GM12874 (cell line): ENCODE results near the gene SUSD5.

ENCODE experiments used
- TF ChIP-seq, protein P1 (sequence below): IDR thresholded peaks from 2 replicates; pipeline ENCODE4 v1.5.1; 2011; ENCODE audit warnings: low read depth, mild to moderate bottlenecking, control low read depth, low read length, moderate library complexity; ENCODE audit not compliant: insufficient read depth

Gene SUSD5

DNA sequence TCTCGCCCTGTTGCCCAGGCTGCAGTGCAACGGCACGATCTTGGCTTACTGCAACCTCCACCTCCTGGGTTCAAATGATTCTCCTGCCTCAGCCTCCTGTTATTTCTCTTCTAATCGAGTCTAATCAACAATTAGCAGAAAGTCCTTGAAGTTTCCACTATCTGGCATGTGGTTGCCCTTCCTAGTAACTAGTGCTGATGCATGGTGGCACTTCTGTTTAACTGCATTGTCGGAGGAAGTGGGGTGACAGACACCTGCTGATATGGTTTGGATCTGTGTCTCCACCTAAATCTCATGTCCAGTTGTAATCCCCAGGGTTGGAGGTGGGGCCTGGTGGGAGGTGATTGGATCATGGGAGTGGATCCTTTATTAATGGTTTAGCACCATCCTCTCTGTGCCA, 95.6 kb downstream of the SUSD5 start:
- TF ChIP-seq, protein P1, sequence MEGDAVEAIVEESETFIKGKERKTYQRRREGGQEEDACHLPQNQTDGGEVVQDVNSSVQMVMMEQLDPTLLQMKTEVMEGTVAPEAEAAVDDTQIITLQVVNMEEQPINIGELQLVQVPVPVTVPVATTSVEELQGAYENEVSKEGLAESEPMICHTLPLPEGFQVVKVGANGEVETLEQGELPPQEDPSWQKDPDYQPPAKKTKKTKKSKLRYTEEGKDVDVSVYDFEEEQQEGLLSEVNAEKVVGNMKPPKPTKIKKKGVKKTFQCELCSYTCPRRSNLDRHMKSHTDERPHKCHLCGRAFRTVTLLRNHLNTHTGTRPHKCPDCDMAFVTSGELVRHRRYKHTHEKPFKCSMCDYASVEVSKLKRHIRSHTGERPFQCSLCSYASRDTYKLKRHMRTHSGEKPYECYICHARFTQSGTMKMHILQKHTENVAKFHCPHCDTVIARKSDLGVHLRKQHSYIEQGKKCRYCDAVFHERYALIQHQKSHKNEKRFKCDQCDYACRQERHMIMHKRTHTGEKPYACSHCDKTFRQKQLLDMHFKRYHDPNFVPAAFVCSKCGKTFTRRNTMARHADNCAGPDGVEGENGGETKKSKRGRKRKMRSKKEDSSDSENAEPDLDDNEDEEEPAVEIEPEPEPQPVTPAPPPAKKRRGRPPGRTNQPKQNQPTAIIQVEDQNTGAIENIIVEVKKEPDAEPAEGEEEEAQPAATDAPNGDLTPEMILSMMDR: no peak

DNA sequence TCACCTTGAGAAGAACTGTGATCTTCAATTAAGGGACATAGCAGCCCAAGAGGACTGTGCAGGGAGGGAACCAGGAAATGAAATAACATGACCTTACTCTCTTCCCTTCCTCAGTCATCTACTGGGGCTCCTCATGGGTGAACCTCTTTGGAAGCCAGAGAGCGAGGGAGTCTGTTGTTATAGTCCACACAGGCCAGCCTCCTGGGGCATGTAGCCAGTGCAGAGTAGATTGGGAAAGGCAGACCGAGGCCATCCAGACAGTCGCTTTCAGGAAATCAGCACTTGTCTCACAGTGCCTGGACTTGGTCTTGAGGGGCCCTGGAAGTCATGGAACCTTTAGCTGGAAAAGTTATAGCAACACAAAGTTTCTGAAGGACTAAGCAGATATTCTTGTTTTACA, 98.7 kb downstream of the SUSD5 start:
- TF ChIP-seq, protein P1: no peak

DNA sequence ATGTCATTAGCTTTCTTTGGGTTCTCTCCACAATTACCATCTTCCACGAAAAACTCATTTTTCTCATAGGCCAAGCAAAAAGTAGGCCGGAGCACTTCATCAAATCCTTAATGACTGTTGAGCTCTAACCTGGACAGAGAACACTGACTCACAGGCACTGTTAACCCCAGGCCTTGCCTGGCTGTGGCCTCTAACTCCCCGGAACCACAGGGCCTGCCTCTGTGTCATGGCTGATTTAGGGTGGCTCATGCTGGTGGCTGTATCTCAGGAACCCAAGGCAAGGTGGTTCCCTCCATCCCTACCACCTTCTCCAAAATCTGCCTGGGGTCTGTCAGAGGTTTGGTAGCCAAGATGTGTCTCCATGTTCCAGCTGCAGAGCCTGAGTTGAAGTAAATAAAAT, 101.1 kb downstream of the SUSD5 start:
- TF ChIP-seq, protein P1: no peak

DNA sequence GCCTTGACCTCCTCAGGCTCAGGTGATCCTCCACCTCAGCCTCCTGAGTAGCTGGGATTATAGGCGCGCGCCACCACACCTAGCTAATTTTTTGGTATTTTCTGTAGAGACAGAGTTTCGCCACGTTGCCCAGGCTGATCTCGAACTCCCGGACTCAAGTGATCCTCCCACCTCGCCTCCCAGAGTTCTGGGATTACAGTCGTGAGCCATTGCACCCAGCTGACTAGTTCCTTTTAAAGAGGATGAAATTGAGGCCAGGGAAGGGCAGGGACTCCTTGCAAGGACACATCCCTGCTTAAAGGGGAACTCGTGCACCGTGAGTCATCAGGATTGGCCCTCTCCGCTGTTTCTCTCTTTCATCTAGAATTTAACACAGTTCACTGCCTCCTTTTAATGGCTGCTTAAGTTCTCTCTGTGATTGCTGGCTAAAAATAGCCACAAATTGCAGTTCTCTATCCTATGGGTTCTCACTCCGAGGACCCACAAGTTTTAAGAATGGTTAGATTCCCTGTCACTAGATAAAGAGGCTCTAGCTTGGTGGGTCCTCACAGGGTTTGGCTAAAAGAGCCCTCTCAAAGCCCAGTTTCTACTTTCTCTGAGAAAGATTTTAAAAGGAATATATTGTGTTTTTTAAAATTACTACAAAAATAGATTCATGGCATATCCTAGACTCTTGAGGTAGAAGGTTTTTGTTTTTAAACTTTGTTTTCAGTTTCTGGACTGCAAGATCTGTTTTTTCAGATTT, 103.4 kb downstream of the SUSD5 start:
- TF ChIP-seq, protein P1: no peak

DNA sequence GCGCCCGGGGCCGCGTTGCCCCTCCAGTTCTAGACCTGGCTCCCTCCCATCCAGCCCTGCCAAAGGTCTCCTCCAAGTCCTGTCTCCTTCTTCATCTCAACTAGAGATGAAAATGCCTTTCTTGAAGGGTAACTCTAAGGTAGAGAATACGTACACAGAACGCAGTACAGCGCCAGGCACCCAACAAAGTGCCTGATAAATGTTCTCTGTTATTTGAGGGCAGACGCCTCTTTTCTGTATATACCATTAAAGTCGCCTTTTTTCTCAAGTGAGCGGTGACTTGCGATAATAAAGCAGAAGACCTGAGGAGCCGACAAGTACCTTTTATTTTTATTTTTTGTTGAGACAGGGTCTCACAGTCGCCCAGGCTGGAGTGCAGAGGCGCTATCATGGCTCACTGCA, 104.0 kb downstream of the SUSD5 start:
- TF ChIP-seq, protein P1: no peak

DNA sequence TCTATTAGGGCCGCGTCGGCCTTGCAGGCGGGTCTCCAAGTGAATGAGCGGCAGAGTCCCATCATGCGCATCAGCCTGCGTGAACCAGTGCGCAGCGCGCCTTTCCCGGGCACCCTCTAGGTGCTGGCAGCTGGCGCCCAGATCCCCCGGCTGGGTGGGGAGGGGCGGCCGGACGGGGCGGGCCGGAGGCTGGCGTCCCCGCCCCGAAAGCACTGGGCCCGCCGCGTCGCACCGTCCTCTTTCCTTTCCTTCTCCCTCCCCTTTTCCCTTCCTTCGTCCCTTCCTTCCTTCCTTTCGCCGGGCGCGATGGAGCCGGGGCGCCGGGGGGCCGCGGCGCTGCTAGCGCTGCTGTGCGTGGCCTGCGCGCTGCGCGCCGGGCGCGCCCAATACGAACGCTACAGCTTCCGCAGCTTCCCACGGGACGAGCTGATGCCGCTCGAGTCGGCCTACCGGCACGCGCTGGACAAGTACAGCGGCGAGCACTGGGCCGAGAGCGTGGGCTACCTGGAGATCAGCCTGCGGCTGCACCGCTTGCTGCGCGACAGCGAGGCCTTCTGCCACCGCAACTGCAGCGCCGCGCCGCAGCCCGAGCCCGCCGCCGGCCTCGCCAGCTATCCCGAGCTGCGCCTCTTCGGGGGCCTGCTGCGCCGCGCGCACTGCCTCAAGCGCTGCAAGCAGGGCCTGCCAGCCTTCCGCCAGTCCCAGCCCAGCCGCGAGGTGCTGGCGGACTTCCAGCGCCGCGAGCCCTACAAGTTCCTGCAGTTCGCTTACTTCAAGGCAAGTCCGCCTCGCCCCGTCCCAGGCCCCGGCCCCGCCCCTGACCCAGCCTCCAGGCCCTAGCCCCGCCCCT, 104.6 kb downstream of the SUSD5 start, which contains the start of gene CRTAP:
Gene CRTAP (plus strand): TSS at position 243 of the 850 bp plus-strand sequence. CDS start 64 bp downstream, at position 307.
- TF ChIP-seq, protein P1: no peak

DNA sequence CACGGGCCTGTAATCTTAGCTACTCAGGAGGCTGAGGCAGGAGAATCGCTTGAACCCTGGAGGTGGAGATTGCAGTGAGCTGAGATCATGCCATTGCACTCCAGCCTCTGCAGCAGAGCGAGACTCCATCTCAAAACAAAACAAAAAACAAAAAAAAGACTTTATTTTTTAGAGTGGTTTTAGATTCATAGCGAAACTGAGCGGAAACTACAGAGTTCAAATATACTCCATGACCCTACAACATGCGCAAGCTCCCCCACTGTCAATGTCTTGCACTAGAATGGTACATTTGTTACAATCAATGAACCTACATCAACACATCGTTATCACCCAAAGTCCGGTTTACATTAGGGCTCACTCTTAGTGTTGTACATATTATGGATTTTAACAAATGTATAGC, 107.0 kb downstream of the SUSD5 start:
- TF ChIP-seq, protein P1: no peak
